DMS153 (cell line): Measurements from ENCODE around the gene SDC1.
"Not testable (repeated sequence)": the region's sequence is repeated elsewhere in the genome, so short reads cannot be mapped to it uniquely, and the experiment has no call there.

ENCODE experiments used
- DNase-seq: peaks from one replicate; lab custom pipeline; 2025; lab: John Stamatoyannopoulos, UW

SDC1 gene

DNA sequence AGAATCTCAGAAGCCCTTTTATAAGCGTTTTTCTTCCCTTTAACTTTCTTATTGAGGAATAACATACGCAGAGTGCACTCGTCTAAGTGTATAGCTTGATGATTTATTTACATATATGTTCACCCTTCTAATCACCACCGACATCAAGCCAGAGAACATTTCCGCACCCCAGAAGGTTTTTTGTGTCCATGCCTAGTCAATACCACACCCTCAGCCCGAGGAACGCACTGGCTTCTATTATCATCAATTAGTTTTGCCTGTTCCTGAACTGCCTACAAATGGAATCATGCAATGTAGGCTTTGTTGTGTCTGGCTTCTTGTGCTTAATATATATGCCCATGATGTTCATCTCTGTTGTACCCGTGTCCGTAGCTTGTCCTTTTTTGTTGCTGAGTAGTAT is 27.7 kb downstream of the SDC1 start:
- no peak for DNase-seq

DNA sequence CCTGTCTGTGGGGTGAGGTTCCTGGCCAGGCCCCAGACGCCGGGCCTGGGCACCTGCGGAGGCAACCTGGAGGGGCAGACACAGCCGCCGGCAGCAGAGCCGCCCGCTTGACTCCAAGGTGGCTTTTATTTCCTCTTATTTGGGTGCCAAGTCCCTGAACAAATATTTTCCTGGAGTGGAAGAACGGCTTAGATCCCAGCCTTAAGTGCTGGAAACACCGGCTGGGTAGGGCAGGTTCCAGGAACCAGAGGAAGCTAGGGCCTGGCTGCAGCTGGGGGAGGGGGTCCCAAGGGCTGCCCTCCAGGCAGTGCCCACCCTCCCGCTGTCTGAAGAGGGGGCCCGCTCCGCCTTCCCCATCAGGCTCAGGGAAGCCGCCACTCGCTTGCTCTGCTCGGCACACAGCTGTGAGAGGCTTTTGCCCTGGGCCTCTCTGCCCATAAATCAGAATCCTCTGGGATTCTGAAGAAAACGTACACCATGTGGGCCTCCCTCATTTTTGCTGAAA is 28.2 kb downstream of the SDC1 start:
- DNase-seq, result peak; percentile 72

DNA sequence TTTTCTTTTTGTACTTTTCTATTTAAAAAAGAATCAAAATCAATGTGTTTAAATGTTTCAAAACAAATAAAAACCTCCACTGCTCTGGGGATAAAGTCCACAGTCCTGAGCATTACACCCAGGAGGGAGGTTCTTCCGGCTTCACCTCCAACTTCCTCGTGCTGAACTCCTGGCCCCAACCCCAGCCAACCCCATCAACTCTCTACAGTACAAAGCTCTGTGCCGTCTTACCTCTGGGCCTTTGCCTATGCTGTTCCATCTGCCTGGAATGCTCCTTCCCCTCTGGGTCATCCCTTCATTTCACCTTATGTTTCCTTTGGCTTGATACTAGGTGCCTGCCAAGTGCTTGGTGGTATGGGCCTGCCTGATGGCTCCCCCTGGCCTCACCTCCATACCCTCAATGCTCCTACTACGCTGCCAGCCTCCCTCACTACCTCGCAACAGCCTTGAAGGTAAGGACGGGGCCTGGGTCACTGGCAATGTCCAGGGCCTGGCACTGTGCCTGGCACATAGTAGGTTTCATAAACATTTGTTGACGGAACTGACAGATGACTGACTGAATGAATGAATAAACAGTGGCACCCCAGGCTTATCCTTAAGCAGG is 28.8 kb downstream of the SDC1 start:
- no peak for DNase-seq

DNA sequence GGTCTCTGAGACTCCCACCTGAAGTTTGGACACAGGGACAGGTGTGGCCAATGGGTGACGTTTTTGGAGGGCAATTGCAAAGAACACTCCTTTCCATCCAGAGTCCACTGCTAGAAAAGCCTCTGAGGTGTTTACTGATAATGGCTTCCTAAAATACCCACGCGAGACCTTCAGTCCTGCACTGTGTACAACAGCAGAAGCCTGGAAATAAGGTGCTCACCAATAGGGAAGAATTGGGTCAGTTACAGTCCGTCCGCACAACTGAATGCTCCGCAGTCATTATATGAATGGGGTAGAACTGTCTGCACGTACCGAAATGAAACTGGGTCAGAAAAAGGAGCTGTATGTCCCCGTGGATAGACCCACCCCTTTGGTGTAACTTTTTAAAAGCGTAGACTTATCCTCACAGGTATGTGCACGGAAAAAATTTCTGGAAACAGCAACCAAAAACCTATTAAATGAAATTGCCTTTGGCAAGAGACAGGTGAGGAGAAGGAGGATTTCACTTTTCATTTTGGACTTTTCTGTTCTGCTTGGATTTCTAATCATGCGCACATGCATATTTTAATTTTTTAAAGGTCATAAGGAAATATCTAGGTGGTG is 29.4 kb downstream of the SDC1 start:
- DNase-seq, result no peak

DNA sequence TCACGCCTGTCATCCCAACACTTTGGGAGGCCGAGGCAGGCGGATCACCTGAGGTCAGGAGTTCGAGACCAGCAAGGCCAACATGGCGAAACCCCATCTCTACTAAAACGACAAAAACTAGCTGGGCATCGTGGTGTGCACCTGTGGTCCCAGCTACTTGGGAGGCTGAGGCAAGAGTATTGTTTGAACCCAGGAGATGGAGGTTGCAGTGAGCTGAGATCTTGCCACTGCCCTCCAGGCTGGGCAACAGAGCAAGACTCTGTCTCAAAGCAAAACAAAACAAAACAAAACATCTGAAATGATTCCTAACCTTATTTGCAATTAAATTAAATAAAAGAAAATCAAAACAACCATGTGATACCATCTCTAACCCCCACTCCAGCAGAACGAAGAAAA is 29.9 kb downstream of the SDC1 start:
- DNase-seq, result not testable (repeated sequence)

DNA sequence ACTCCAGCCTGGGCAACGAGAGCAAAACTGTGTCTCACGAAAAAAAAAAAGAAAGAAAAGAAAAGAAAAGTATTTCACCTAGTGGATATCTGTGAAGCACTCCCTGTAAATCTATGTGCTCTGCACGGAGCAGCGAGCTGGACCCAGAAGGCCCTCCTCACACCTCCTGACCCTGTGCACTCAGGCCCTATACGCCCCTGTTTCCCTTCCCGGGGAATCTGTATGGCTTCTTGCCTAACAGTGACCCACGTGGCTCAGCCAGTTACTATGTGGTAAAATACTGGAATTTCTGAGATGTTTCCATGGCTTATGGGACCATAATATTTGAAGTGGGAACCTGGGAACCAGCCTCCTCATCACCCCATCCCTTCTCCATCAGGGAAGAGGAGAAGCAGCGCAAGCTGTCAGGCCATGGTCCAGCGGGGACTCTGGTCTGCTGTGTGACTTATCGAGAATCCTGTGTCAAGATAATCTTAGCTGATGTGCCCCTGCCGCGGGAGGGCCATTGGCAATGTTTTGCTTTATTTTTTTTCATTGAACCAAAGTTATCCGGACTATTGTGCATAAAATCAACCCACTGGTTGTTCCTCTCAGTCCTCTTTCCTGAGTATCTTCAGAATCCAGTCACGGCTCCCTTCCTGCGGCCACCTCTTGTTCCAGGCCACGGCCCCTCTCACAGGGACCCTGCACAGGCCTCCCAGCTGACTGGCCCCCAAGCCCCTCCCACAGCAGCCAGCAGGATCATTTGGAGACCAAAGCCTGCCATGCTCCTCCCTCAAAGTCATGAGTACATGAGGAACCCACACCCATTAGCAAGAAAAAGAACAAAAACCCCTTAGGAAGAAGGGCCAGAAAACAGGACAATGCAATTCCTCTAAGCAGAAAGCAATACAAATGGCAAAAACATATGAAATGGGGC is 30.6 kb downstream of the SDC1 start:
- no peak for DNase-seq

DNA sequence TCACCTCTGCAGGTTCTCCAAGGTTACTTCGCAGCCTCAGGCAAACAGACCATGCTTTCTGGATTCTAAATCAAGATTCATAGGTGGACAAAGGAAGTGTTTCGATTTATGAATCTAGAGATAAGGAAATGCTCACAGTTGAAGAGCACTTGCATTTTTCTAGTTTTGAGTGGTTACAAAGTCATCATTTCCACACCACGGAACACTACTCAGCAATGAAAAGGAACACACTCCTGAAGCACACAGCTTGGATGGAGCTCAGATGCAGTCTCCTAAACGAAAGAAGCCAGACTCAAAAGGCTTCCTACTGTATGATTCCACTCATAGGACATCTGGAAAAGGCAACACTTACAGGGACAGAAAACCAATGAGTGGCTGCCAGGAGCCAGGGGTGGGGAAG is 31.7 kb downstream of the SDC1 start:
- no peak for DNase-seq

DNA sequence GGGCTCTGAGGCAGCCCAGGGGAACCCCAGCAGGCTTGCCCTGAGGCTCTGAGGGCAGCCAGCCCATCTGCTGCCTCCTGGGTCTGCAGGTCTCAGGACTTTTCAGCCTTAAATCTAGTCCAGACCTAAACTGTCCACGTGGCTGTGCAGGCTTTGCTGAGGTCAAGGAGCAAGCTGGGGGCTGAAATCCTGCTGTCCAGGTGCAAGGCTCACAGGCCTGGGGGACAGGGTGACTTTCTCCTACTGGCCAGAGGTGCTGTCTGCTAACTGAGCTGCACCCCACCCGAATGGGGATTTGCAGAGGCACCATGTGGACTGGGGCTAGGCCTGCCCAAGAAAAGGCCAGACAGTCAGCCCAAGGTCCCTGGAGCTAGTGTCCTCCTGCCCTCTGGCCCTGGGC is 32.1 kb downstream of the SDC1 start:
- no peak for DNase-seq

DNA sequence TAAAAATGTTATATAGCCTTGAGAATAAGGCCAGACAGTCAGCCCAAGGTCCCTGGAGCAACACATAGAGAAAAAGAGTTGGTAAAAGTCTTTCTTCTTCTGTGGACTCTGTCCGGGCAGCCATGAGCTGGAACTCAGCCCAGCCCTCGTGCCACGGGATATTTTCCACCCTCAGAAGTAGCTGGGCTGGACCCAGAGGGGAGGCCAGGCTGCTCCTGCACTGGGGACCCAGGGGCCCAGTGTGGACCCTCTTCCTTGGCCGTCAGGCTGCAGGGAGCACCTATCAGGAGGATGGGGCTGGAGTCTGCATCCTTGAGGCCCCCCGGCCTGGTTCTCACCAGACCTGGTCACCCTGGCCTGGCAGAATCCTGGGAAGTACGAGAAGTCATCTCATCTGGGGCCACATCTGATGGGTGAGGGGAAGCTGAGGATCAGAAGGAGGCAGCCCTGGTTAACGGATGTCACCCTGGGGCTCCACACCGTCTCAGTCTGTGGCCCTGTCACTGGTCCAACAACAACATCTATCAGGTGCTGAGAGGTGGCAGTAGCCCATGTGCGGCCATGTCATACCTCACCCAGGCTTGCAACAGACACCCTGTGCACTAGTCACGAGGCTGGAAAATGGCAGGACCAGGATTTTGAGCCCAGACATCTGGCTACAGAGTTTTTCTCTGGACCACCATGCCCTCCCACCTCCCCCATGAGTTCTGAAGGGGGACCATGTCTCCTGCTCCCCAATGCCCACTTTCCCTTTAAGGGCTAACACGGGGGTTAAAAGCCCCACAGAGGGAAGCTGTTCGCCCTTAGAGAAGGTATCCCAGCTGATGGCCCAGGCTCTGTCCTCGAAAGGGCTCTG is 33.0 kb downstream of the SDC1 start:
- no peak for DNase-seq

DNA sequence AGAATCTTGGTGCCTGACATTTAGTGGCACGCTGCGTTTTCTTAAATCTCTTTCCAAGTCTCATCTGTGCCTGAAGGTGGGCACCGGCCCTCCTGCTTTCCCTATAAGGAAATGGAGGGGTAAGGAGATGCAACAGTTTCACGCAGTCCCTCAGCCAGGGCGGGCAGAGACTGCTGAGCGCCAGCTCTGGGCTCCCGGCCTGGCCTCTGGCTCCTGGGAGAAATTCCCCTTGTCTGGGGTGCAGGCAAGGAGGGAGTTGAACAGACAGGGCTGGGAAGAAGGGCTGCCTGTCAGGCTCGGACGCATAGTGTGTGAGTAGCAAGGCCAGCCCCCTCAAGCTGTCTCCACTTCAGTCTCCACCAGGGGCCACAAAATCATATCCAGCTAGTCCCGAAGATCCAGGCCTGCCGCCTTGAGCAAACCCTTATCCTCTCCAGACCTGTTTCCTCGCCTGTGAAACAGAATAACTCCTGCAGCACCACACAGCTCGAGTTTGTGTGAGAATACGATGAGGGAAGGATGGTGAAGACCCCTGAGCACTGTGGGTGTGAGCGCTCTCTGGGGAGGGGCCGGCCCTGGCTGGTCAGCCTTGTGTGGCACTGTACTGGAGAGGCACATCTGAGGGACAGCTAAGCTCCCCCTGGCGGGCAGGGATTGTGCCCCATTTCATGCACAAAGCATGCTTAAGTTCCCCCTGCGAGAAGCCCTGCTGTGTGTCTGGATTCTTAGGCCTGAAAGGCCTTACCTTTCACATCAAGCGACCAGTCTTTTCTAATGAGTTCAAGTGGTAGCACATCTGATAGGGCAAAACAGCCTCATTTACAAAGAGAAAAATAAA is 33.8 kb downstream of the SDC1 start:
- DNase-seq, result no peak

DNA sequence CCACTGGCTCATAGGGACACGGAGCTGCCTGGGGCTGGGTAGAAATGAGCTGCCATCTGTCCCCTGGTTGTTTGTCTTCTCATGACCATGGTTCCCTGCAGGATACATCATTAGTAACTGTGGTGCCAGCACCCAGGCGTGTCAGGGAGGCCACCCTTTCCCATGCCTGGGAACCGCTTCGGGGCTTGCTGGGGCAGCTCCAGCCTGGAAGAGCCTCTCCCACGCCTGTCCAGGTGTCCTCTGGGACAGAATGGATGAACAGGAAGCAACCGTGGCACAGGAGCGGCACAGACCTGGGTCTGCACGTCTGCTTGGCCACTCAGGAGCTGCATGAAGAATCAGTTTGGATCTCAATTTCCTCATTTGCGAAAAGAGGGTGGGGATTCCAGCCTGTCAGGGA is 34.8 kb downstream of the SDC1 start:
- no peak for DNase-seq

DNA sequence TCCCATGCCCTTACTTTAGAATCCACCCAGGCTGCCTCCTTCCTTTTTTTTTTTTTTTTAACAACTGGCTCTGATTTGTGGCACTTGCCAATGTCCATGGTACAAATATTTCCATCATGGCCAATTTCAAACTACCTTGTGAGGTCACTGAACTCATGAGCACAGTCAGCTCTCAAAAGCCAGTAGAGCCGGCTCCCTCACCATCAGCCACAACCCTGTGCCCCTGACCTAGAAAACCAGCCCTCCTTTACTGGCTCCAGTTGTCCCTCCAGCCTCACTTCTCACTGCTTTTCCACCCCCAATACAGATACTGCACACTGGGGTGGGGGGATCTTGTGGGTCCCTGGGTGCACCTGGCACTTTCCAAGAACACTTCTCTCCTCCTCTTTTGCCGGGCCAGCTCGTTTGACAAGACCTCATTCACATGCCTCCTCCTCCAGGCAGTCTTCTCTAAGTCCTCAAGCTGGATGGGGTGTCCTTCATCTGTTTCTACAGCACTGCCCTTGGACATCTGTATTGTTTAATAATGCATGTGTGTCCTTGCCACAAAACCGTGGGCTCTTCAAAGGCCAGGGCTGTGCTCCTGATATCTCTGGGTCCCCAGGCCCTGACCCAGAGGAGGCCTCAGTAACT is 35.5 kb downstream of the SDC1 start:
- no peak for DNase-seq

DNA sequence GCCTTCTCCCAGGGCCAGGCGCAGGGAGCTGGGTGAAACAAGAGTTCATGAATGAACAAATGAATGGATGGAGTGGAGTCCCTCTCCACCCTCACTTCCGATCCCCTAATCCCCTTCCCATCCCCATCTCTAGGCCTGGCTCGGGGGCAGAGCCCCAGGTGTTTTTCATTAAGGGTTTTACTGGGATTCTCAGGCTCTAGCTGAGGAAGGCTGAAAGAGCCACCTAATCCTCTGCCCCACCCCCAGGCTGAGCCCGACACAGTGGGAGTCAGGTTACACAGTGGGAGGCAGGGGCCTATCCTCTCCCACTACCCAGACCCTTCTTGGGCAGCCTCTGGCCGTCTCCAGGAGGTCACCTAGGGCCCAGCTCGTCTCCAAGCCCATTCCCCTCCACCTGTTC is 36.1 kb downstream of the SDC1 start:
- no peak for DNase-seq

DNA sequence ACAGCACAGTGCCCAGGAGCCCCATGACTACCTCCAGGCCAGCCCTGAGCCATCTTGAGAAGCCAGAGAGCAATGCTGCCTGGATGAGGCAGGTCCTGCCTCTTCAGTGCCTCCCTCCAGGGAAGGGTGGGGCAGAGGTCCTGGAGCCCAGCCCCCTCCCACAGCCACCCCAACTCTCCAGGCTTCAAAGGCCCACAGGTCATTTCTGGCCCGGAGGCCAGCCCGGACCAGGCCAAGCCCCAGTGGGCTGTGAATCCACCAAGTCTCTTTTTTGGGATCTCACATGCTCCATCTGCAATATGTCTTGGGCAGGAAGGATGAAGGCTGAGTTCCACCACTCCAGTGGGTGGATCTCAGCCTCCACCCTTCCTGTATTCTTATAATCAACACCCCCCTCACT is 36.7 kb downstream of the SDC1 start:
- DNase-seq, result no peak

DNA sequence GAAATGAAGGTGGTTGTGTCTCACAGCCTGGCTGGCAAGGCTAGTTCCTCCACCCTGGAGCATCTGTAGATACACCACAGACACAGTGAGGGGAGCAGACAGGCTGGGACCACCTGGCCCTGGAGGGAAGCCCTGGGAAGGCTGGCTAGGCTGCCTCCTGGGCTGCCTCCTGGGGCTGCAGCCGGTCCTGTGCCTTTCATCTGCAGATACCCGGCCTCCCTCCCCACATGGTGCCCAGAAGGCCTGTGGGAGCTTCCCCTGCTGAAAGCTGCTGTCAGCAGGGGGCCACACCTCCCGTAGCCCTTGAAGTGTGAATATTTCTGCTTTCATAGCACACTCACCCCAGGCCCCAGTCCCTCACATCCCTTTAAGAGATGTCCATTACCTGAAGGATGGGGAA is 37.6 kb downstream of the SDC1 start:
- no peak for DNase-seq

DNA sequence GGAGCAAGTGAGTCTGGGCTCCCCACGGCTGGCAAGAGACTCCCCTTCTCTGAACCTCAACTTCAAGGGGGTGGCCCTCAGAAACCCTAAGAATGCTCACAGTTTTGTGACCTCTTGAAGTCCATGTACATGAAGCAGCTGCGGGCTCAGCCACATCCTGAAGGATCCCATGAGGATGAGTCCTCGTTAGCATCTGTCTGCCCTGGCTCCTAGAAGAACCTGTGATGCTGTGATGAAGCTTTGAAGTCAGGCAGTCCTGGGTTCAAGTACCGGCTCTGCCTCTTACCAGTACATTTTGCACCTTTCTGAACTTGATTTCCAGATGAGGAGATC is 38.1 kb downstream of the SDC1 start:
- no peak for DNase-seq

DNA sequence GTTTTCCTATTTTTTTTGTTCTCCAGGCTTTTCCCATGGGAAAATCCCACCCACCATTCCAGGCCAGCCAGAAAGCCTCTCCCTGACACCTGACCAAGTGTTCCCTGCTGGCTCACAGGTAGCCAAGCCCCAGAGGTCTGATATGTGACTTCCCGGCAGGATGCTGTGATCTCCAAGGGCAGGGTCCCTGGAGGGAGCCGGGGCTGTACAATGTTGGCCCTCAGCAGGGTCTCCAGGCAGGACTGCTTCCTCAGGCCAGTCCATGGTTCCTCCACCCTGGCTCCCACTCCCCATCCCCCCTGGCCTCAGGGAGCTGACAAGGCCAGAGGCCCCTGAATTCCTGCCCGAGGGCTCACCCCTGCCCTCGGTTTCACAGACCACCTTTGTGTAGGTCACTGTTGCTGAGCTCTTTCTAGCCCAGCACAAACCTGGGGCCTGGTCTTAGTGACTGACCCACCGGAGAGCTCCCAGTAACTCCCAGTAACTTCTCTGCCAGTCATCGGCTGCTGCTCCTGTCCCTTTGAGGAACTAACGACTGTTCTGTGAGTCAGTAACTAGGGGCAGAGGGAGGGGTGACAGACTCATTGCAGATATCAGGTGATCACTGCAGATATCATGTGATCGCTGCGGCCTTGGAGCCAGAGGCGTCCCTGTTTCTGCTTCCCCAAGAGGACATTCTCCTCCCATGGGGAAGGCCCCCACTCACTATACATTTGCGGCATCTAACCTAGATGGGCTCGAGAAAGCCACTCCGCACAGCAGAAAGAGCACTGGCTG is 38.7 kb downstream of the SDC1 start:
- DNase-seq, result no peak

DNA sequence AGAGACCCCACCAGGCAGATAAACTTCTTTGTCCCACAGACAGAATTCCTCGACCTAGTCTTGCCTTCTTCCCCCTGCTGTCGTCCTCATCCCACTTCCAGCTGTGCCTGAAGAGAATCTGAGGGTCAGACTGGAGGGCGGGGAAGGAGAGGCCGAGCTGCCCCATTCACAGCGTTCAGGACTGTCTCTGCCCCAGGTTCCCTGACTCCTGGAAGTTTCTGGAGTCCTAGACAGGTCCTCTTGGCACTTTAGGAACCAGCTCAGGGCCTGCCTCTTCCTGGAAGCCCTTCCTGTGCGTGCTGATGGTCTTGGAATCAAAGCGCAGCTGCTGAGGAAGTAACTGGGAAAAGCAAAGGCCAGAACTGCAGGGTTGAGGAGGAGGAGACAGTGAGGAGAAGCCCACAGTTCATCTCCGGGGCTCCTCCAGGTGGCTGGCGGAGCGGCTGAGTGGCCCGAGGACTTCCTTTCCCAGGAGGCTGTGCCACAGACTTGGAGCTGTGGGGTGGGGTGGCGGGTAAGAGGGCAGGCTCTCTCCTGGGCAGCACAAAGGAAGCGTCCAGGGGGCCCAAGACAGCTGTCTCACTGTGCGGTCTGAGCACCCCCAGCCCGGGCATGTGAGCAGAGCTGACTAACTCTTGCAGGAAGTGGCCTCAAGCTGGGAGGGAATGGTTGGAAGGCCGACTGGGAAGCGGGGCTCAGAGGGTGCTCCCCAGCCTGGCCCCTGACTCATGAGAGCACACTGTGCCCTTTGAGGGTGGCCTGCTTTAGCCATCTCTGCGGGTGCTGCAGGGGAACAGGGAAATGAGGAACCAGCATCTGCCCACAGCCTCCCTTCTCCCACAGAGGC is 39.5 kb downstream of the SDC1 start:
- DNase-seq, result no peak
